KMS-11 (cell line): Measurements from ENCODE around the gene TDRD5.

ENCODE experiments used
- H2AFZ ChIP-seq: fragments of 200-600 bp; sonication (generic); 2 replicates; pipeline ENCODE4 v1.6.1; 2016; ENCODE audit warnings: antibody characterized with exemption, mixed run types, low read depth
- H3K27ac ChIP-seq: fragments of 200-600 bp; sonication (generic); 2 replicates; pipeline ENCODE4 v1.6.1; 2016; ENCODE audit warnings: mild to moderate bottlenecking, mixed run types
- H3K27me3 ChIP-seq: fragments of 200-600 bp; sonication (generic); 2 replicates; pipeline ENCODE4 v1.6.1; 2017; ENCODE audit warnings: mild to moderate bottlenecking, low read depth, mixed run types, moderate library complexity; ENCODE audit not compliant: insufficient read depth
- H3K36me3 ChIP-seq: fragments of 200-600 bp; sonication (generic); 2 replicates; pipeline ENCODE4 v1.6.1; 2017; ENCODE audit warnings: mild to moderate bottlenecking, mixed run types; ENCODE audit not compliant: insufficient read depth
- H3K4me1 ChIP-seq: fragments of 200-600 bp; sonication (generic); 2 replicates; pipeline ENCODE4 v1.6.1; 2016; ENCODE audit warnings: mild to moderate bottlenecking, low read depth, mixed run types; ENCODE audit not compliant: poor library complexity, severe bottlenecking
- H3K4me2 ChIP-seq: fragments of 200-600 bp; sonication (generic); 2 replicates; pipeline ENCODE4 v1.7.0; 2016; ENCODE audit warnings: mild to moderate bottlenecking, mixed run types
- H3K4me3 ChIP-seq: fragments of 200-600 bp; sonication (generic); IDR thresholded peaks from 2 replicates; pipeline ENCODE4 v1.6.1; 2017; ENCODE audit warnings: low read depth, low read length, mixed read lengths; ENCODE audit not compliant: insufficient read depth
- H3K79me2 ChIP-seq: fragments of 200-600 bp; sonication (generic); 2 replicates; pipeline ENCODE4 v1.6.1; 2016; ENCODE audit warnings: low read depth, mixed run types; ENCODE audit not compliant: insufficient read depth
- H3K9ac ChIP-seq: fragments of 200-600 bp; sonication (generic); 2 replicates; pipeline ENCODE4 v1.6.1; 2016; ENCODE audit warnings: mild to moderate bottlenecking, mixed run types
- H4K20me1 ChIP-seq: fragments of 200-600 bp; sonication (generic); 2 replicates; pipeline ENCODE4 v1.6.1; 2016; ENCODE audit warnings: mild to moderate bottlenecking, mixed run types; ENCODE audit not compliant: insufficient read depth
- CTCF ChIP-seq: fragments of 200-600 bp; sonication (generic); conservative IDR thresholded peaks from 2 replicates; pipeline ENCODE4 v1.6.1; 2017; ENCODE audit warnings: low read depth, mild to moderate bottlenecking, antibody characterized with exemption, low read length, moderate library complexity, mixed read lengths

TDRD5 gene

GRCh38 chr1:179549368-179549700, 42.3 kb upstream of the TDRD5 start:
- no peaks in the 10 kb centered on the region for H3K27me3 ChIP-seq
- TF ChIP-seq CTCF, result no peak
- H2AFZ ChIP-seq, result no peak overlapping the region
- no peak overlapping the region for H3K9ac ChIP-seq
- H4K20me1 ChIP-seq, result no peaks in the 10 kb centered on the region
- H3K4me2 ChIP-seq, result no peak overlapping the region
- H3K36me3 ChIP-seq, result no peaks in the 10 kb centered on the region
- H3K27ac ChIP-seq, result no peak overlapping the region
- no peak overlapping the region for H3K4me3 ChIP-seq
- H3K79me2 ChIP-seq, result no peaks in the 10 kb centered on the region
- H3K4me1 ChIP-seq, result no peaks in the 10 kb centered on the region

GRCh38 chr1:179550746-179551682, 40.6 kb upstream of the TDRD5 start:
- H3K9ac ChIP-seq, result no peak overlapping the region
- H3K27me3 ChIP-seq, result no peaks in the 10 kb centered on the region
- TF ChIP-seq CTCF, result no peak
- H3K4me2 ChIP-seq, result no peak overlapping the region
- H4K20me1 ChIP-seq, result no peaks in the 10 kb centered on the region
- H3K27ac ChIP-seq, result no peak overlapping the region
- H3K4me3 ChIP-seq, result no peak overlapping the region
- no peak overlapping the region for H2AFZ ChIP-seq
- H3K4me1 ChIP-seq, result no peaks in the 10 kb centered on the region
- no peaks in the 10 kb centered on the region for H3K36me3 ChIP-seq
- H3K79me2 ChIP-seq, result no peaks in the 10 kb centered on the region

- Histone ChIP-seq H3K79me2 (no peaks in the 10 kb centered on the region), H3K27me3 (no peaks in the 10 kb centered on the region), H3K36me3 (no peaks in the 10 kb centered on the region), H3K27ac (no peak overlapping the region), H4K20me1 (no peaks in the 10 kb centered on the region), H2AFZ (no peak overlapping the region), H3K4me3 (no peak overlapping the region), H3K9ac (no peak overlapping the region), H3K4me1 (no peaks in the 10 kb centered on the region), H3K4me2 (no peak overlapping the region)
- TF ChIP-seq CTCF, result no peak
Measured at GRCh38 chr1:179554427-179554826, 37.2 kb upstream of the TDRD5 start.

GRCh38 chr1:179558078-179558477, 33.6 kb upstream of the TDRD5 start:
- Histone ChIP-seq H2AFZ (no peak overlapping the region), H3K4me3 (no peak overlapping the region), H3K9ac (no peak overlapping the region), H3K4me1 (no peaks in the 10 kb centered on the region), H3K4me2 (no peak overlapping the region), H4K20me1 (no peaks in the 10 kb centered on the region), H3K79me2 (no peaks in the 10 kb centered on the region), H3K36me3 (no peaks in the 10 kb centered on the region), H3K27ac (no peak overlapping the region), H3K27me3 (no peaks in the 10 kb centered on the region)
- no peak for TF ChIP-seq CTCF
